Activated T-cell treated with anti-CD3 and anti-CD28 coated beads, Interleukin-2, amount 50 U/mL, for 4 hours (primary cell): ENCODE measurements around the gene OAS3. TPM values are rescaled to one million over a fixed set of nuclear protein-coding genes. Genes with fewer than 3 reads are reported as not detected.

Experiments
- ATAC-seq, 2 donors: fragments of 200-7000 bp; cut with Tn5 transposase; one replicate each; pipeline ENCODE4 v1.10.0; 2021
- DNase-seq: peaks from one replicate; pipeline ENCODE4 v3.0.0-alpha.2; 2020
- H3K27me3 Mint-ChIP-seq: one replicate; pipeline ENCODE4 v1.8.0; 2021; ENCODE audit warnings: low read depth, mixed read lengths
- H3K36me3 Mint-ChIP-seq: one replicate; pipeline ENCODE4 v1.8.0; 2022; ENCODE audit warnings: mixed read lengths; ENCODE audit not compliant: insufficient read depth
- H3K4me1 Mint-ChIP-seq: one replicate; pipeline ENCODE4 v1.8.0; 2021; ENCODE audit warnings: low read depth, mixed read lengths
- H3K4me3 Mint-ChIP-seq: one replicate; pipeline ENCODE4 v1.8.0; 2021; ENCODE audit warnings: mild to moderate bottlenecking, moderate library complexity, mixed read lengths
- H3K9me3 Mint-ChIP-seq: one replicate; pipeline ENCODE4 v1.8.0; 2021; ENCODE audit warnings: mixed read lengths
- total RNA-seq, 3 donors: library from RNA; stranded (reverse); gene quantifications; one replicate each; pipeline ENCODE4 v1.2.1, GENCODE V29; 2021

The OAS3 gene
- total RNA-seq, 3 donors from 2014 or later, result 5.5 to 13.6 (median 8.0) TPM

- DNase-seq (no peak), ATAC-seq (no peak)
- Mint-ChIP-seq H3K4me3 (no peak overlapping the region), H3K4me1 (peaks cover 15% of the 10 kb centered on the region), H3K36me3 (peaks cover 72% of the 10 kb centered on the region), H3K9me3 (peaks cover 6% of the 10 kb centered on the region), H3K27me3 (no peaks in the 10 kb centered on the region)
Measured at GRCh38 chr12:112961536-112961935, 23.3 kb downstream of the OAS3 start.

- DNase-seq (no peak), ATAC-seq (no peak)
- H3K27me3 Mint-ChIP-seq, result no peaks in the 10 kb centered on the region
- H3K9me3 Mint-ChIP-seq, result peaks cover 3% of the 10 kb centered on the region
- peaks cover 69% of the 10 kb centered on the region for H3K36me3 Mint-ChIP-seq
- peaks cover 11% of the 10 kb centered on the region for H3K4me1 Mint-ChIP-seq
- H3K4me3 Mint-ChIP-seq, result no peak overlapping the region
Measured at GRCh38 chr12:112962561-112962960, 24.3 kb downstream of the OAS3 start.

- Mint-ChIP-seq H3K36me3 (peaks cover 67% of the 10 kb centered on the region), H3K27me3 (no peaks in the 10 kb centered on the region), H3K4me1 (peaks cover 11% of the 10 kb centered on the region), H3K9me3 (peaks cover 3% of the 10 kb centered on the region), H3K4me3 (no peak overlapping the region)
- ATAC-seq (no peak), DNase-seq (no peak)
Measured at GRCh38 chr12:112963227-112963861, 25.1 kb downstream of the OAS3 start.

GRCh38 chr12:112964067-112964670, 25.9 kb downstream of the OAS3 start:
- H3K27me3 Mint-ChIP-seq, result no peaks in the 10 kb centered on the region
- peaks cover 11% of the 10 kb centered on the region for H3K4me1 Mint-ChIP-seq
- no peak overlapping the region for H3K4me3 Mint-ChIP-seq
- DNase-seq, result no peak
- ATAC-seq, result no peak
- peaks cover 3% of the 10 kb centered on the region for H3K9me3 Mint-ChIP-seq
- peaks cover 63% of the 10 kb centered on the region for H3K36me3 Mint-ChIP-seq

GRCh38 chr12:112964915-112965314, 26.6 kb downstream of the OAS3 start:
- H3K4me3 Mint-ChIP-seq, result no peak overlapping the region
- H3K4me1 Mint-ChIP-seq, result peaks cover 4% of the 10 kb centered on the region
- no peak for ATAC-seq
- DNase-seq, result no peak
- peaks cover 57% of the 10 kb centered on the region for H3K36me3 Mint-ChIP-seq
- no peaks in the 10 kb centered on the region for H3K9me3 Mint-ChIP-seq
- H3K27me3 Mint-ChIP-seq, result no peaks in the 10 kb centered on the region

- H3K27me3 Mint-ChIP-seq, result no peaks in the 10 kb centered on the region
- DNase-seq, result no peak
- ATAC-seq, result no peak
- H3K36me3 Mint-ChIP-seq, result peaks cover 57% of the 10 kb centered on the region
- no peak overlapping the region for H3K4me3 Mint-ChIP-seq
- H3K9me3 Mint-ChIP-seq, result no peaks in the 10 kb centered on the region
- H3K4me1 Mint-ChIP-seq, result peaks cover 4% of the 10 kb centered on the region
Measured at GRCh38 chr12:112965643-112966042, 27.4 kb downstream of the OAS3 start.

- peaks cover 48% of the 10 kb centered on the region for H3K36me3 Mint-ChIP-seq
- no peak overlapping the region for H3K4me3 Mint-ChIP-seq
- H3K27me3 Mint-ChIP-seq, result no peaks in the 10 kb centered on the region
- H3K9me3 Mint-ChIP-seq, result no peaks in the 10 kb centered on the region
- H3K4me1 Mint-ChIP-seq, result no peaks in the 10 kb centered on the region
- no peak for ATAC-seq
- no peak for DNase-seq
Measured at GRCh38 chr12:112967306-112967705, 29.0 kb downstream of the OAS3 start.

- no peak for DNase-seq
- no peak for ATAC-seq
- Mint-ChIP-seq H3K9me3 (no peaks in the 10 kb centered on the region), H3K4me3 (no peak overlapping the region), H3K27me3 (no peaks in the 10 kb centered on the region), H3K36me3 (peaks cover 42% of the 10 kb centered on the region), H3K4me1 (no peaks in the 10 kb centered on the region)
Measured at GRCh38 chr12:112967858-112968257, 29.6 kb downstream of the OAS3 start.

GRCh38 chr12:112969547-112970306, 31.5 kb downstream of the OAS3 start:
- H3K4me3 Mint-ChIP-seq, result no peak overlapping the region
- ATAC-seq, result no peak

GRCh38 chr12:112970391-112970790, 32.1 kb downstream of the OAS3 start:
- Mint-ChIP-seq H3K36me3 (peaks cover 31% of the 10 kb centered on the region), H3K4me1 (no peaks in the 10 kb centered on the region), H3K9me3 (no peaks in the 10 kb centered on the region), H3K4me3 (no peak overlapping the region), H3K27me3 (no peaks in the 10 kb centered on the region)
- DNase-seq (no peak), ATAC-seq (no peak)

More at GRCh38 chr12:112969547-112970306, 31.5 kb downstream of the OAS3 start:
- Mint-ChIP-seq H3K4me1 (no peaks in the 10 kb centered on the region), H3K9me3 (no peaks in the 10 kb centered on the region), H3K36me3 (peaks cover 31% of the 10 kb centered on the region), H3K27me3 (no peaks in the 10 kb centered on the region)
- no peak for DNase-seq

GRCh38 chr12:112971248-112971647, 33.0 kb downstream of the OAS3 start:
- Mint-ChIP-seq H3K9me3 (no peaks in the 10 kb centered on the region), H3K4me1 (no peaks in the 10 kb centered on the region), H3K4me3 (no peak overlapping the region), H3K36me3 (peaks cover 29% of the 10 kb centered on the region), H3K27me3 (no peaks in the 10 kb centered on the region)
- DNase-seq (no peak), ATAC-seq (no peak)

- Mint-ChIP-seq H3K4me1 (peaks cover 14% of the 10 kb centered on the region), H3K9me3 (no peaks in the 10 kb centered on the region), H3K27me3 (no peaks in the 10 kb centered on the region), H3K4me3 (no peak overlapping the region), H3K36me3 (peaks cover 13% of the 10 kb centered on the region)
- ATAC-seq (no peak), DNase-seq (no peak)
Measured at GRCh38 chr12:112973011-112973735, 34.9 kb downstream of the OAS3 start.

- Mint-ChIP-seq H3K4me3 (no peak overlapping the region), H3K36me3 (peaks cover 13% of the 10 kb centered on the region), H3K4me1 (peaks cover 14% of the 10 kb centered on the region), H3K27me3 (no peaks in the 10 kb centered on the region), H3K9me3 (no peaks in the 10 kb centered on the region)
- ATAC-seq, result no peak
- DNase-seq, result no peak
Measured at GRCh38 chr12:112973818-112974231, 35.6 kb downstream of the OAS3 start.

GRCh38 chr12:112974904-112975303, 36.6 kb downstream of the OAS3 start:
- Mint-ChIP-seq H3K36me3 (peaks cover 12% of the 10 kb centered on the region), H3K27me3 (no peaks in the 10 kb centered on the region), H3K9me3 (no peaks in the 10 kb centered on the region), H3K4me3 (no peak overlapping the region), H3K4me1 (peaks cover 17% of the 10 kb centered on the region)
- DNase-seq (no peak), ATAC-seq (no peak)
